GM18511 (cell line): ENCODE results near the gene CMTM8.

ENCODE experiments used
- ATAC-seq: cut with Tn5 transposase; IDR thresholded peaks from one replicate; pipeline ENCODE4 v1.9.1; 2021; ENCODE audit warnings: mild to moderate bottlenecking, moderate library complexity; ENCODE audit not compliant: unreplicated experiment

Gene CMTM8

DNA sequence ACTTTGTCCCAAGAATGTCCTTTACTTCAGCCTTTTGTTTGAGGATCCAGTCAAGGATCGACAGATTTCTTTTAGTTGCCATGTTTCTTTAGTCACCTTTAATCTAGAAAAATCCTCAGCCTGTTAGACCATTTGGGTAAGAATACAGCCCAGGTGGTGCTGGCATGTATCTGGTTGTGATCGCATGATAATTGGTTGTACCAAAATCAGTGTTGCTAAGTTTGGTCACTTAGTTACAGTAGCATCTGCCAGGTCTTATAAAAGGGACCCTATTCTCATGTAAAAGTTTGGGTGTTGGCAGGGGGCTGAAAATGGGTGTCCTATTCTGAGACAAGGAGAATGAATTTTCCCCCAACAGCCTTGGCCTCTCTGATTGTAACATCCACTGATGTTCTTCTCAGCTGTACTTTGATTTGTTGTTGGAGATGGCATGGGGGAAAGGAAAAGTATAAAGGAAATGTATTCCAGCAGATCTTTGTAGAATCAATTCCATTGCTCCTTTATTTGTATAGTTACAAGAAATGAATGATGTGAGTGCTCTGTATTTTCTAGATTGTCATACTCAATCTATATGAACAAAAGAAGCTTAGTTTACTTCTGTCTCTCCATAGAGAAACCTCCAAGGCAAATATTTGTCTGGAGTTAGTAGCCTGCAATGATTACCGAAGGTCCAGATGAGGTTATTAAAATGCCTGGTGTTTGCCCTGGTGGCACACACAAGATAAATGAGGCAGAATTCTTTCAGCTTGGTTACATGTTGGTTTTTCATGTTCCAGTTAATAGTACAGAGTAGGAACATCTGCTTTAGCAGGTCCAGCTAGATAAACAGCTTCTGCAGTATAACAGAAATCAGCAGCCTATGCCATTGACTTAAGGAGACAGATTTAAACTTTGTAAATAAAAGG lies 65.7 kb downstream of the CMTM8 start:
- ATAC-seq: no peak

- no peak for ATAC-seq
These were observed 66.9 kb downstream of the CMTM8 start for GRCh38 chr3:32305361-32305876.

GRCh38 chr3:32306072-32306471 lies 67.6 kb downstream of the CMTM8 start:
- no peak for ATAC-seq

GRCh38 chr3:32307591-32307990 lies 69.1 kb downstream of the CMTM8 start:
- no peak for ATAC-seq

DNA sequence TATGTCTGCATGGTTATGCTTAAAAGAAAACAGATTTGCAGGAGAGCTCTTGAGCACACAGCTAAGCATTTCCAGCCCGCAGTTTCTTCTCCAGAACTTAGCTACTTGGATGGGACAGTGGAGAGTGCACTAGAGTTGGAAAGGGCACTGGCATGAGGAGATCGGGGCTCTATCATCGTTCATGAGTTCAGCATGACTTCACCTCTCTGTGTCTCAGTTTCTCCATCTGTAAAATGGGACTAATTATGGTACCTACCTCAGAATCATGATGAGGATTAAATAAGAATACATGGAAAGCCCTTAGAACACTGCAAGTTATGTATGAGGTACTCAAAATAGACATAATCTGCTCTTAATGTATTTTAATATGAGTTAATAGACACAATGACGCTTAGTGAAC lies 69.9 kb downstream of the CMTM8 start:
- no peak for ATAC-seq

GRCh38 chr3:32309654-32310242 lies 71.3 kb downstream of the CMTM8 start:
- no peak for ATAC-seq

GRCh38 chr3:32310336-32310735 lies 71.9 kb downstream of the CMTM8 start:
- no peak for ATAC-seq

DNA sequence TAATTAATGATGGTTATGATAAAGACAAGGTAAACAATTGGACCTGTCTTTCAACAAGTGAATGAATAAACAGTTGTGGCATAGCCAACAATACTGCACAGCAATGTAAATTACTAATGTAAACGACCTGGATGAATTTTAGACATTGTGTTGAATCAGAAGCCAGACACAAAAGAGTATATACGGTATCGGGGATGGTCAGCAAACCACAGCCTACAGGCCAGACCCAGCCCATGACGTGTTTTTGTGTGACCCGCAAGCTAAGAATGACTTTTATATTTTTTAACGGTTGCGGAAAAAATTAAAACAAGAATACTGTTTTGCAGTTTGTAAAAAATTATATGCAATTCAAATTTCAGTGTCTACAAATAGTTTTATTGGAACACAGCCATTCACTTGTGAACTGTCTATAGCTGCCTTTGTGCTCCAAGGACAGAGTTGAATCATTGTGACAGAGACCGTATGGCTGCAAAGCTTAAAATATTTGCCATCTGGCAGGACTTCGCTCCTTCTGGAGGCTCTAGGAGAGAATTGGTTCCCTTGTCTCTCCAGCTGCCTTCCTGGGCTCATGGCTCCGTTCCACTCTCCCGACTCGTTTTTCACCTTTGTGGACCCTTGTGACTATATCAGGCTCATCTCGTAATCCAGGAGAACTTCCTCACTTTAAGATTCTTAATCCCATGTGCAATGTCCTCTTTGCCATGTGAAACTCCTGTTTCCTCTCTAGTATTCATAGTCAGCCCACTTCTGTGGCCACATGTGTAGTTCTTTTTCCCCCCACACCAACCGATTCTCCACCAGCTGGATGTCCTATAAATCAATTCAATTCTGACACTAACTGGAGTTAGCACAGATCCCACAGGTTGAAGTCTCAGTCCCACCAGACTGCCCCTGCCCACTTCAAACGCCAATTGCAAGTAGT lies 72.7 kb downstream of the CMTM8 start:
- ATAC-seq: no peak

GRCh38 chr3:32312251-32312650 lies 73.8 kb downstream of the CMTM8 start:
- no peak for ATAC-seq

DNA sequence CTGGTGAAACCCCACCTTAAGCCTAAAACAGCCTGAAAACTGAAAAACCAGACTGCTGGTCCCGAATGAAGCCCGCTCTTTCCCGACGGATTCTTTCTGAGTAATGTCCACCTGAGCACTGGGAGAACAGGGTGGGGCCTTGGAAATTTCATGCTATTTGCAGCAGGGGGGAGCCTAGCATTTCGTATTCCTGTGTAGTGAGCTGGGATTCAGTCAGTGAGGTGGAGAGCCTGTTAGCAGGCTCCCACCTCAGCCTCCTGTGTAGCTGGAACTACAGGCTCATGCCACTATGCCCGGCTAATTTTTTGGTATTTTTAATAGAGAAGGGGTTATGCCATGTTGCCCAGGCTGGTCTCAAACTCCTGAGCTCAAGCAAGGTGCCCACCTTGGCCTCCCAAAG lies 74.7 kb downstream of the CMTM8 start:
- ATAC-seq: no peak

DNA sequence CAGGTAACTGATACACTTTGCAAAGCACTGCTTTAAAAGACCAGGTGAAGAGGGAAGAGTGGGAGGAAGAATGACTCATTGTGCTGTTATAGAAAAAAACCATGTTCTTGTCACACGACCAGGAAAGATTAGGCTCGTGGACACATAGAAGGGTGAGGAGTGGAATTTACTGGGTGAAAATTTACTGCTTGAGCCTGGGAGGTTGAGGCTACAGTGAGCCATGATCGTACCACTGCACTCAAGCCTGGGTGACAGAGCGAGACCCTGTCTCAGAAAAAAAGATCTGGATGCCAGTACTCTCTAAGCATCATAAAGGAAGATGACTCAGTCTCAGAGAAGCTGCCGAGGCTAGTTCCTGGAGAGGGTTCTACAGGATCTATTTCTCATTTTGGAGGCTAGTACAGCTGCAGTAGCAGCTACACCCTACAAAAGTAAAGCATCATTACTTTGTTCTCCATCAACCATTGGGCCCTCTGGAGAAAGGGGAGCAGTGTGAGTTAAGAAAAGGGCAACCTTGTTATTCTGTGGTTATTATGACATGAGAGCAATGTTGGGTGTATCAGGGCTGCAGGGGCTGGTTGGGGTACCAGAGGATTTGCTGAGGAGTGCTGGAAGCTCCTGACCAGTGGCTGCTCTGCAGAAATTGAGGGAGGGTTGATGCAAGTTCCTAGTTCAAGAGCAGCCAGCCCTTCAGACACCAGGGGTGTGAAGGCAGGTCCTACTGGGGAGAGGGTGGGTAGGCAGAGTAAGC lies 75.4 kb downstream of the CMTM8 start:
- ATAC-seq: no peak

- ATAC-seq: no peak
These were observed 77.0 kb downstream of the CMTM8 start for GRCh38 chr3:32315441-32315840.

DNA sequence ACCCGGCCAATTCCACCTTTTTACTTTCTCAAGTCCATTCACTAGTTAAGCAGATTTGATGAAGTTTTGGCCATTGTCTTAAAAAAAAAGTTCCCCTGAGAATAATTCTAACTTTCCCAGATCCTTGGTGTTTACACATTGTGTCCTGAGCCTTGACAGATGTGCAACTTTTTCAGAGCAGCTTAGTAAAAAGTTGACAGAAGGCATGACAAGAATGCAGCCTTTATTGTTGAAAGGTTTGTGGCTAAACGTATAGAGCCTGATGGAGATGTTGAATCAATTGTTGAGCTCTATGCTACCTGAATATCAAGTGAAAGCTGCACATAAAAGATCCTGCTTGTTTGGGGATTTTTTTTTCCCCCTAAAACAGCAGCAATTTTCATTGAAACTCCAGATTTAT lies 77.8 kb downstream of the CMTM8 start:
- no peak for ATAC-seq

DNA sequence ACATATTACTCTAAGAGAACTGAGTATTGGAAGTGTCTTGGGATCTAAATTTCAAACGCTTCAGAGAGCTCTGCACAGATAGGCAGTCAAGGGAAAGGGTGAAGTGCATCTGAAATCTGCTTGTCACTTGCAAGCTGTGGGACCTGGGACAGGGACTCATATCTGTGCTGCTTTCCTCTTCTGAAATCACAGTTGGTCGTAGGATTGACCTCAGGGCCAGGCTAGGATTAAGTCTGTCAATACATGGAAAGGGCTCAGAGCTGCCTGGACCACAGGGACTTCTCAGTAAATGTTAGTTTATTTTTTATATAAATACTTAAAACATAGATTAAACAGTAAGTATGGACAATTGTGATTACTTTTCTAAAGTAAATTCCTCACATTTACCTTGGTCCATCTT lies 78.5 kb downstream of the CMTM8 start:
- no peak for ATAC-seq

- ATAC-seq: no peak
These were observed 81.1 kb downstream of the CMTM8 start for GRCh38 chr3:32319607-32320006.

DNA sequence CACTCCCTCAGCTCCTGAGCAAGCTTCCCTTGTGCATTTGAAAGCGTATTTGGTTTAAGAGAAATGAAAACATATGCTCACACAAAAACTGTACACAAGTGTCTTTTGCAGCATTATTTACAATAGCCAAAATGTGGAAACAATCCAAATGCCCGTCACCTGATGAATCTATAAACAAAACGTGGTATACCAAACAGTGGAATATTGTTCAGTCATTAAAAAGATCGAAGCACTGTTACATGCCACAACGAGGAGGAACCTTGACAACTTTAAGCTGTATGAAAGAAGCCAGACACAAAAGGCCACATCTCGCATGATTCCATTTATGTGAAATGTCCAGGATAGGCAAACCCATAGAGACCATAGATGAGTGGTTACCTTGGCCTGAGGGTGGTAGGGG lies 81.6 kb downstream of the CMTM8 start:
- ATAC-seq: no peak

- no peak for ATAC-seq
These were observed 82.8 kb downstream of the CMTM8 start for GRCh38 chr3:32321095-32321790.

DNA sequence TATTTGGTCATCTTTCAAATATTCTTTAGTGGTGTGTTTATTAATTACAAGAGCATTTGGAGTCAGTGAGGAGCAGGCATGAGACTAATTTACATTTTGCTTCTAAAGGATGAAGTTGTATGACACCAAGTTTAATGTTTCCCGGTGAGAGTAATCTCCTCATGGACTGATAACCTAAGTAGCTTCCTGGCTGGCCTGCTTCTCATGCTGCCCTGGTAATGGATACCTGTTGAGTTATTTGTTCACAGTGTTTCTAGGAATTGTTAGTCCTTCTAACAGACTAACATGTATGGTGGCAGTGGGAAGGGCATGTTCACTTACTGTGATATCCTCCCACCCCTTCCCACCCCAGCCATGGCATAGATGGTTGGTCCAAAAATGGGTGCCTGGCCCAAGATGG lies 83.8 kb downstream of the CMTM8 start:
- no peak for ATAC-seq

DNA sequence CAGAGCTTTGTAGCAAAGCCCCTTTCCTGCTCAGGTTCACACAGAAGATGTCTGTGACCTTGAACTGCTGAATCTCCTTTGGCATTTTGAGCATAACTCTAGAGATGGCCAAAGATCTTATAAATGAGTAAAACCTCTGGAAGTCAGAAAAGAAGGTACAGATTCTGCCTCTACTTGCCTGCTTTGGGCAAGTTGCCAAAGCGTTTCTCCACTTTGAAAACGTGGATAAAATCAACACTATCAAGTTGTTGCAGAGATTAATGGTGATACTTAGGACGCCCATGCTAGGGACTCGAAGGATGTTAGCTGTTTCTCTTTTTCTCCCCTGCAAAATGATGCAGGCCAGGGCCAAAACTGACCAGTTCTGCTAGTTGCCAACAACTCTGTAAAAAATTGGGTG lies 85.1 kb downstream of the CMTM8 start:
- ATAC-seq: no peak

DNA sequence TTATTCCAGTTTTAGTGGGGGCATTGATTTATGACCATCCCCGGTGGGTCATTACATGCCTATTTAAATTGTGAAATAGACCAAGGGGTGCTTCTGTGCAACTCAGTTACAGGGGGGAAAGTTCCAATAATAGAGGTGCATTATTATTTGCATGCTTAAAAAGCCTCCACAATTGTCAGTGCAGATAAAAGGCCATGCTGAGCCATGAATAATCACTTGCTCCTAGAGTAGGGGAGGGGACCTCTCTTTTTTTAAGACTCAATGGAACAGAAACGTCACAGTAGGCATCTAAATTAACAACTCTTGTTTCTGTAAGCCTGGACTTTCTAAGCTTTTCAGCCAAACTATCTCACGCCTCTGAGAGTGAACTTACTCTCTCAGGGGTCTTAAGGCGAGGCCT lies 86.7 kb downstream of the CMTM8 start:
- no peak for ATAC-seq
